Fibroblast of skin of scalp (primary cell): Measurements from ENCODE around the gene FAM236A. TPM values are rescaled to one million over a fixed set of nuclear protein-coding genes. Genes with fewer than 3 reads are reported as not detected.
"Not testable (repeated sequence)": the region's sequence is repeated elsewhere in the genome, so short reads cannot be mapped to it uniquely, and the experiment has no call there.

Source experiments
- DNase-seq: peaks from one replicate; pipeline ENCODE4 v3.0.0-alpha.2; 2013
- polyA plus RNA-seq, 2 experiments: library from polyadenylated mRNA; unstranded; fragments of 120-200 nt; gene quantifications; one replicate each; pipeline ENCODE4 v1.2.1, GENCODE V29; 2013; ENCODE audit not compliant: insufficient read length in 2 of 2

Gene FAM236A
- not detected for polyA plus RNA-seq (2013, experiment 1 of 2; ENCODE audit: insufficient read length)
- polyA plus RNA-seq (2013, experiment 2 of 2; ENCODE audit: insufficient read length): not detected

DNA sequence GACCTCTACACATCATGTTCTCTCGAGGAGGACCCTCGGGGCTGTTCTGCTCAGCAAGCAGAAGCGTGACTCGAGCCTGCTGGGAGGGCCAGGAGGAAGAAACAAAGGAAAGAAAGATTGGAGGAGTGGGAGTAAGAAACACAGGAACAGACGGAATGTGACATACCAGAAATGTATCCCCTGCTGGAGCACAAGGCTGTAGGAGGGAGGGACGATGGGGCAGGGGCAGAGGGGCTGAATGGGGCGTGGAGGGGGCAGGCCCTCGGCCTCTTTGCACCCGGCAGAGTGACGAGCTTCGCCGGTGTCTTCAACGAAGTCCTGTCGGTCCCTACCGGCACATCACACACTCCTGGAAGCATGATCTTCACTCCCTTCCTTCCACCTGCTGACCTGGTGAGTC, at the start of gene FAM236A:
FAM236A (plus strand) TSS at position 301 of the 400 bp plus-strand sequence; CDS start at position 358, 57 bp downstream.
- not testable (repeated sequence) for DNase-seq

GRCh38 chrX:72889740-72890139, 48.3 kb upstream of the FAM236A start:
- not testable (repeated sequence) for DNase-seq

DNA sequence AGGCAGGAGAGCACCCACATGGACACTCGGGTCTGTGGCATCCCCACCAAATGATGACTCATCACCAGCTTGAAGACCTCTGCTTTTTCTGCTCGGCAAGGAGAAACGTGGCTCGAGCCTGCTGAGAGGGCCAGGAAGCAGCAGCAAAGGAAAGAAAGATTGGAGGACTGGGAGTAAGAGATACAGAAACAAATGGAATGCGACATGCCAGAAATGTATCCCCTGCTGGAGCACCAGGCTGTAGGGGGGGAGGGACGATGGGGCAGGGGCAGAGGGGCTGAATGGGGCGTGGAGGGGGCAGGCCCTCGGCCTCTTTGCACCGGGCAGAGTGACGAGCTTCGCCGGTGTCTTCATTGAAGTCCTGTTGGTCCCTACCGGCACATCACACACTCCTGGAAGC, 25.7 kb upstream of the FAM236A start, which contains the start of gene FAM236C:
FAM236C (plus strand) TSS at position 301 of the 400 bp plus-strand sequence. CDS start 100 bp downstream, outside the sequence.
- DNase-seq: not testable (repeated sequence)

- DNase-seq: not testable (repeated sequence)
Measured at GRCh38 chrX:72916096-72916495, 21.9 kb upstream of the FAM236A start.

GRCh38 chrX:72932283-72932682, 5.7 kb upstream of the FAM236A start:
- DNase-seq: not testable (repeated sequence)

- not testable (repeated sequence) for DNase-seq
Measured at GRCh38 chrX:72936455-72936854, 1.6 kb upstream of the FAM236A start.

GRCh38 chrX:72936882-72937455, 1.0 kb upstream of the FAM236A start:
- not testable (repeated sequence) for DNase-seq

GRCh38 chrX:72942272-72942671, 4.3 kb downstream of the FAM236A start:
- not testable (repeated sequence) for DNase-seq

DNA sequence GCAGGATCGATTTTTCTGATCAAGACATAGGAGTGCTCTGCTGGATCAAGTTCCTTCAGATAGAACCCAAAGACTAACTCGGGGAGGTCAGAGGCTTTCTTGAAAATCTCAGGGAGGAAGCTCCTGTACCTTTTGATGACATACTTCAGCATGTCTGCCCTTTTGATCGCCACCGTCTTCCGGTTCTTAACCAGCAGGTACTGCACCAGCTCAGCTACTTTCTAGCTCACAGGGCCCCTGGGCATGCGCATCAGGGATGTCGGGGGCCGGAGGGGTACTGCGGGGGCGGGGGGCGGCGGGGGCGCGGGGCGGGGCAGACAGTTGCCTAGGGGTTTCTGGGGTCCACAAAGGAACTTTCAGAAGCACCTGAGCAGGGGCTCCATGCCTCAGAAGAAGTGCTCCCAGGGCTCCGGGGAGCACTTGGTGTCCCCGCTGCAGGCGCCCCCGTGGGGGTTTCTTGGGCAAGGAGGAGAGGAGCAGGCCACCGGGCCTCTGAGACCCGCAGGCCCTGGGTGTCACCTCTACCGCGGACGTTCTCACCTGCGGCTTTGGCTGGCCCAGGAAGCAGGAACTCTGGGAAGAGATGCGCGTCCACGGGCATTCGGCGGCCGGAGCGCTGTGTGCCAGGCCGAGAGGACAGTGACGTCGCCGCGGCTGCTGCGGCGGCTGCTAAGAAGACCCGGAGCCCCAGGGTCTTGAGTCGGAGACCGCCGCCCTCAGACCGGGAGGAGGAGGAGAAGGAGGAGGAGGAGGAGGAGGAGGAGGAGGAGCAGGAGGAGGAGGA, 5.2 kb downstream of the FAM236A start:
- DNase-seq: not testable (repeated sequence)

GRCh38 chrX:72943819-72944169, 5.8 kb downstream of the FAM236A start, which contains the start of gene DMRTC1:
TSS of gene DMRTC1 (minus strand) at chrX:72943837. CDS start at chrX:72875694, 68,143 bp downstream.
- DNase-seq: not testable (repeated sequence)

GRCh38 chrX:72959971-72960370, 22.0 kb downstream of the FAM236A start:
- DNase-seq: not testable (repeated sequence)

DNA sequence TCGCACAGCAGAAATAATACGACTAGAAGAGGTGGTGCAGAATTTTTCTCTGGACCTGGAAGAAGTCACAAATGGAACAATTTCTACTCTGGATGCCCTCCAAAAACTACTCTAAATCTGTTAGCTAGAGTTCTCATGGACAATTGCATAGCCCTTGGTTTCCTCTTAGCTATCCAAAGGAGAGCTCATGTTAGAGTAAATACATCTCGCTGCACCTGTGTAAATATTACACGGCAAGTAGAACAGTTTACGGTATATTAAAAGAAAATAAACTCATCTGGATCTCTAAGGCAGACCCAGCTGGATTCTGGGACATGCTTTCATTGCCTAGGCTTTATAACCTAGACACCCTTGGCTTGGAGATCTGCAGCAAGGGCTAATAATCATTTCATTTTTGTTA, 33.9 kb downstream of the FAM236A start:
- DNase-seq: not testable (repeated sequence)

GRCh38 chrX:72974885-72975284, 36.9 kb downstream of the FAM236A start:
- not testable (repeated sequence) for DNase-seq

DNA sequence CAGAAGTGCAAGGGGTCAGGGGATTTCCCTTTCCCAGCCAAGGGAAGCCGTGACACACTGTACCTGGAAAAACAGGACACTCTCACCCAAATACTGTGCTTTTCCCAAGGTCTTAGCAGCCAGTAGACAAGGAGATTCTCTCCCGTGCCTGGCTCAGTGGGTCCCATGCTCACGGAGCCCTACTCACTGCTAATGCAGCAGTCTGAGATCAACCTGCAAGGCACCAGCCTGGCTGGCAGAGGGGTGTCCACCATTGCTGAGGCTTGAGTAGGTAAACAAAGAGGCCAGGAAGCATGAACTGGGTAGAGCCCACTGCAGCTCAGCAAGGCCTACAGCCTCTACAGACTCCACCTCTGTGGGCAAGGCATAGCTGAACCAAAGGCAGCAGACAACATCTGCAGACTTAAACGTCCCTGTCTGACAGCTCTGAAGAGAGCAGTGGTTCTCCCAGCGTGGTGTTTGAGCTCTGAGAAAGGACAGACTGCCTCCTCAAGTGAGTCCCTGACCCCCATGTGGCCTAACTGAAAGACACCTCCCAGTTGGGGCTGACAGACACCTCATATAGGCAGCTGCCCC, 43.0 kb downstream of the FAM236A start:
- not testable (repeated sequence) for DNase-seq
